ENCODE data around the gene OTOP2.
"Not testable (repeated sequence)": the region's sequence is repeated elsewhere in the genome, so short reads cannot be mapped to it uniquely, and the experiment has no call there.

Gene OTOP2

GRCh38 chr17:74901353-74902135 is 22.5 kb upstream of the OTOP2 start:
- DNase-seq, result no peak

DNA sequence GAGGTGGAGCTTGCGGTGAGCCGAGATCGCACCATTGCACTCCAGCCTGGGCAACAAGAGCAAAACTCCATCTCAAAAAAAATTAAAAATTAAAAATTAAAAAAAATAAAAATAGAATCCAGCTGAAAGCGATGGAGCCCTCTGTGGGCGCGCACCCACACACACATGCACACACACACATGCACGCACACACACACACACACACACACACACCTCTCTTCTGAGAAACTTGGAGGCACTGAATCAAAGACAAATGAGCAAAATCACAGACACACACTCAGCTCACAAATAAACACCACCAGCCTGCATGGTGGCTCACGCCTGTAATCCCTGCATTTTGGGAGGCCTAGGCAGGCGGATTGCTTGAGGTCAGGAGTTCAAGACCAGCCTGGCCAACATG is 21.0 kb upstream of the OTOP2 start:
- no peak for DNase-seq

DNA sequence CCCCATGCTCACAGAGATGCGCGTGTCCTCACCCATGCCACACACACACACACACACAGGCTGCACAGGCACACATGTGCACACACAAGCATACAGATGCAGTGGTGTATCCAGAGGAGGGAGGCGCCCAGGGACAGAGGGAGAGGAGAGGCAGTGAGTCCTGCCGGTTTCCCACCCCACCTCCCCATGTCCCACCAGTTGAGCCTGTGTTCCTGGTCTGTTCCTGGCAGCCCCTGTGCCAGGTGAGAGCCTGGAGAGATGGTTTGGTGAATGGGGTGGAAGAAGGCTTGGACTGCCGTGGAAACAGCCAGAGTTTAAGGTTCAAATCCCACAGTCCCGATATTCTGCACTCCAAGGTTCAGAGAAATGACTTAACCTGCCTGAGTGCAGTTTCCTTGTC is 20.4 kb upstream of the OTOP2 start:
- no peak for DNase-seq

- no peak for DNase-seq
Measured at GRCh38 chr17:74904687-74905409, 19.2 kb upstream of the OTOP2 start.

DNA sequence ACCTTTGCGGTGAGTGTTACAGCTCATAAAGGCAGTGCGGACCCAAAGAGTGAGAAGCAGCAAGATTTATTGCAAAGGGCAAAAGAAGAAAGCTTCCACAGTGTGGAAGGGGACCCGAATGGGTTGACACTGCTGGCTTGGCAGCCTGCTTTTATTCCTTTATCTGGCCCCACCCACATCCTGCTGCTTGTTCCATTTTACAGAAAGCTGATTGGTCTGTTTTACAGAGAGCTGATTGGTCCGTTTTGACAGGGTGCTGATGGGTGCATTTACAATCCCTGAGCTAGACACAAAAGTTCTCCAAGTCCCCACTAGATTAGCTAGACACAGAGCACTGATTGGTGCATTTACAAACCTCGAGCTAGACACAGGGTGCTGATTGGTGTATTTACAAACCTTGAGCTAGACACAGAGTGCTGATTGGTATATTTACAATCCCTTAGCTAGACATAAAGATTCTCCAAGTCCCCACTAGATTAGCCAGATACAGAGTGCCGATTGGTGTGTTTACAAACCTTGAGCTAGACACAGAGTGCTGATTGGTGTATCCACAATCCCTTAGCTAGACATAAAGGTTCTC is 17.8 kb upstream of the OTOP2 start:
- DNase-seq, result peak in 1 of 2 experiments; percentile 8

DNA sequence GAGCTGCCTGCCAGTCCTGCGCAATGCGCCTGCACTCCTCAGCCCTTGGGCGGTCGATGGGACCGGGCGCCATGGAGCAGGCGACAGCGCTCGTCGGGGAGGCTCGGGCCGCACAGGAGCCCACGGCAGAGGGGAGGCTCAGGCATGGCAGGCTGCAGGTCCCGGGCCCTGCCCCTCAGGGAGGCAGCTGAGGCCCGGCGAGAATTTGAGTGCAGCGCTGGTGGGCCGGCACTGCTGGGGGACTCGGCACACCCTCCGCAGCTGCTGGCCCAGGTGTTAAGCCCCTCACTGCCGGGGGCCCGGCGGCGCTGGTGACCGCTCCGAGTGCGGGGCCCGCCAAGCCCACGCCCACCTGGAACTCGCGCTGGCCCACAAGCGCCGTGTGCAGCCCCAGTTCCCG is 17.1 kb upstream of the OTOP2 start:
- no peak for DNase-seq

- not testable (repeated sequence) for DNase-seq
Measured at GRCh38 chr17:74909097-74909496, 15.0 kb upstream of the OTOP2 start.

- DNase-seq, result not testable (repeated sequence)
Measured at GRCh38 chr17:74911423-74911822, 12.7 kb upstream of the OTOP2 start.

GRCh38 chr17:74916136-74916850 is 7.8 kb upstream of the OTOP2 start:
- DNase-seq, result no peak

- no peak for DNase-seq
Measured at GRCh38 chr17:74916851-74917199, 7.2 kb upstream of the OTOP2 start.

DNA sequence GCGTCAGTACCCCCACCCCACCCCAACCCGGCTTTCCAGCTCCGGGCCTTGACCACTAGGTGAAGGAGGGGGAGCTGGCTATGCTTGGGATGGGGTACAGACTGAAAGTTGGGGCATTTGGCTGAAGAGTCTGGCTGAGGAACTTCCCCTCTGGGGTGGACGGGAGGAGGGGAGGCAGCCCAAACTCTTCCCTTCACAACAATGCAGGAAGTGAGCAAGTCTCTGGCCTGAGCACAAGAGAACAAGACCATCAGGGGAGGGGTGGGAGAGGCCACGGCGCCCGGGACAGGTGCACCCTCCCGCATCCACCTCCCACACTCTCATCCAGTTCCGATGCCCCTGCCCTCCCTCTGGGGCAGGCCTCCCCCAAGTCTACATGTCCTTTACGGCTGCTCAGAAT is 6.6 kb upstream of the OTOP2 start:
- DNase-seq, result no peak

DNA sequence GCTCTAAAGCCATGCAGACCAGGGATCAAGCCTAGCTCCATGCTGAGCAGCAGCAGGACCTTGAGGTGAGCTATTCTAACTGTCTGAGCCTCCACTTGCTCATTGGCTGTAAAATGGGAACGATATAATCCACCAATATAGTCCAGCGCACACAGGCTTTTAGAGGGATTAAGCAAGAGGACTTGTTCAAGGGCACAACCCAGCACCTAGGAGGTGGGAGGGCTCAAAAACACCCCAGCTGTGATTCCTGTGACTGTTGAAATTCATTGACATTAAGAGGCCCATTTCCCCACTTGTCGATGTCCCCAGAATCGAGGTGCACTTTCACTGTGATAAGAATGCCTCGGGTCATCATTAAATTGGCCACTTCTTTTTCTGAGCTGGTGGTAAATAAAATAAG is 5.2 kb upstream of the OTOP2 start:
- DNase-seq, result no peak

- DNase-seq, result no peak
Measured at GRCh38 chr17:74919440-74920305, 4.4 kb upstream of the OTOP2 start.

GRCh38 chr17:74920306-74920620 is 3.8 kb upstream of the OTOP2 start:
- no peak for DNase-seq

DNA sequence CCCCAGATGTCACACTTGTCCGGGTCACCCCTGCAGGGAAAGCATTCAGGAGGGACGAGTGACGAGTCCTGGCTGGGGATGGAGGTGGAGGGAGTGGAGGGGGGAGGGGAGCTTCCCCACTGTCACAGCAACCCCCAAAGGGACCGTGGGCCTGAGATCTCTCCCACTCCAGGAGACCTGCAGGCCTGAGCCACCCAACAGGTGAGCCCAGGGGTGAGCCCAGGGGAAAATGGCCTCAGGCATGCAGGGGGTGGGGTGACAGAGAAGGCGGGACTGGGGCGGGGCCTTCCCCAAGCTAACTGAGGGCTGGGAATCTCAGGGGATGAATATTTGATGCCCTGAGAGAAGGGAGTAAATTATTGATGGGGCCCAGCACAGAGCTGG is 3.4 kb upstream of the OTOP2 start:
- DNase-seq, result no peak

DNA sequence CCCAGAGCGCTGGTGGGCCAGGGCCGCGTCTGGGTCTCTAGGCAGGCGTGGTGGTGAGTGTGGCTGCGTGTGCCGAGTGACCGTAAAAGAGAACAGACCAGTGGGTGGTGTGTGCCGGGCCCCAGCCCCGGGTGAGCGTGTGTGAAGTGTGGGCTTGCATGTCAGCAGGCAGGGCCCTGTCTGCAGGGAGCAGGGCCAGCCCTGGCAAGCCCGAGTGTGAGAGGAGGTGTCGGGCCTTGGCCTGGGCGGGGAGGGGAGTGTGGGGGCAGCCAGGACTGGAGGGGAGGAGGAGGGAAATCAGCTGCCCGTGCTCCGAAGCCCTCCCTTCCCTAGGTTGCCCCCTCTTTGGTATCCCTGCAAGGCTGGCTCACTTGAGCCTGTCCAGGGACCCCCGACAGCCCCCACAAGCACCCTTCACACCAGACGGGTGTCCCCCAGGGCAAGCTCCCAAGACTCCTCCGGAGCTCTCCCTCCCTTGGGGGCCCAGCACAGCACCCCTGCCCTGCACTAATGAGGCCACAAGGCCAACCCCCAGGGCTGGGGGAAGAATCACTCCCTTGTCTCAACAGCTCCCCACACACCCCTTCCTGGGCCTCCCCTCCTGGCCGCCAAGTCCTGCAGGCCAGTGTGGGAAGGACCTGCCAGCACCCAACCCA is 2.9 kb upstream of the OTOP2 start:
- DNase-seq, result no peak

- DNase-seq, result no peak
Measured at GRCh38 chr17:74921769-74922168, 2.3 kb upstream of the OTOP2 start.

DNA sequence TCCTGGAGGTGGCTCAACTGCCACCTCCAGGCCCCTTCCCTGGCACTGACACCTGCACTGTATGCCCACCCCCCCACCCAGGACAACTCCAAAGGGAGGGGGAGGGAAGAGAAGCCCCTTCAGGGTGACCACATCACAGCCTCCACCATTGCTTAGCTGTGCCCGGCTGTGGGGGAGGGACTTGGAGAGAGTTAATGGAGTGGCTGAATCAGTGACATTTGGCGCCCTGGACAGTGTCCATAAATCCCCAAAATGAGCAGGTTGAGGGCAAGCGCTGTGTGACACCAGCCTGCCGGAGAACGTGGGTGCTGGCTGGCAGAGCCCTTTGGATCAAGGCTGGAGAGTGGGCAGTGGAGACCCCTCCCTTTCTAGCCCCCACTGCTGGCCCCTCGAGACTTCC is 1.9 kb upstream of the OTOP2 start:
- no peak for DNase-seq

DNA sequence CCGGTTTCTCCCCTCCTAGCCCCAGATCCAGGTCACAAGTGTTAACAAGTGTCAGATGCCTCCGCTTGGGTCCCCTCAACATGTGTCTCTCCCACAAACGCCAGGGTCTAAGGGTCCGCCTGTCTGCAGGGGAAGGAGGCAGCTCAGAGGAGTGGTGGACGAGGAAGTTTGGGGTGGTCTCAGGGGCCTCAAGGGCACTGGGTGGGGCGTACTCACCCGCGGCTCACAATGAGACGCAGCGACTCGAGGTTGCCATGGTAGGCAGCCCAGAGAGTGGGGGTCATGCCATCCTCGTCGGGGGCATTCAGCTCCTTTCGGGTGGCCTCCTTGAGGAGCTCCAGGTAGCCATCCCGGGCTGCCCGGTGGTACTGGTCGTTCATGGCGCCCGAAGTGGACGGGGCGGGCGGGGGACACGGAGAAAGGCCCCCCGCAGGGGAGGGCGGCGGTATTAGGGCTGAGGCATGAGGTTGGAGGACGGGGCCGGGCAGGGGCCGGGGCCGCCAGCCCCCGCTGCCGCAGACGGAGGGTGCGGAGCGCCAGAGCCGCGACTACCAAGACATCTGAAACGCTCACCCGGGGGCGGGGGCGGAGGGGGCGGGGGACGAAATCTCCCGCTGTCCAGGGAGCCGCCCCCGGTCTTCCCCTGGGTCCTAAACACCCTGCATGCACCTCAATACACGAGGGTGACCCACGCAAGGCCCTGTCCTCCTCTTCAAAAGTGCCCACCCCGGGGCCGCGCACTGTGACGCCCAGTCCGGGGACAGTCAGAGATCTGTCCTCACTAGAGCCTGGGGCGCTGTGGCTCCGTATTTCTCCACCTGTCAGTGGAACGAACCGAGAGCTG is 1.2 kb upstream of the OTOP2 start, which contains the start of gene USH1G:
Gene USH1G, minus strand, starts transcription at position 562 of the 844 bp plus-strand sequence. Its CDS starts 182 bp downstream, at position 380.
- no peak for DNase-seq

GRCh38 chr17:74923538-74924249 is 379 bp upstream of the OTOP2 start:
- peak; percentile 31 to 32 for DNase-seq
